NCI-H2196 (cell line): ENCODE measurements around the gene DHRS7C.
"Not testable (repeated sequence)": the region's sequence is repeated elsewhere in the genome, so short reads cannot be mapped to it uniquely, and the experiment has no call there.

Experiments used
- DNase-seq: peaks from one replicate; lab custom pipeline; 2025; ENCODE audit not compliant: unreplicated experiment; lab: John Stamatoyannopoulos, UW

DHRS7C gene

DNA sequence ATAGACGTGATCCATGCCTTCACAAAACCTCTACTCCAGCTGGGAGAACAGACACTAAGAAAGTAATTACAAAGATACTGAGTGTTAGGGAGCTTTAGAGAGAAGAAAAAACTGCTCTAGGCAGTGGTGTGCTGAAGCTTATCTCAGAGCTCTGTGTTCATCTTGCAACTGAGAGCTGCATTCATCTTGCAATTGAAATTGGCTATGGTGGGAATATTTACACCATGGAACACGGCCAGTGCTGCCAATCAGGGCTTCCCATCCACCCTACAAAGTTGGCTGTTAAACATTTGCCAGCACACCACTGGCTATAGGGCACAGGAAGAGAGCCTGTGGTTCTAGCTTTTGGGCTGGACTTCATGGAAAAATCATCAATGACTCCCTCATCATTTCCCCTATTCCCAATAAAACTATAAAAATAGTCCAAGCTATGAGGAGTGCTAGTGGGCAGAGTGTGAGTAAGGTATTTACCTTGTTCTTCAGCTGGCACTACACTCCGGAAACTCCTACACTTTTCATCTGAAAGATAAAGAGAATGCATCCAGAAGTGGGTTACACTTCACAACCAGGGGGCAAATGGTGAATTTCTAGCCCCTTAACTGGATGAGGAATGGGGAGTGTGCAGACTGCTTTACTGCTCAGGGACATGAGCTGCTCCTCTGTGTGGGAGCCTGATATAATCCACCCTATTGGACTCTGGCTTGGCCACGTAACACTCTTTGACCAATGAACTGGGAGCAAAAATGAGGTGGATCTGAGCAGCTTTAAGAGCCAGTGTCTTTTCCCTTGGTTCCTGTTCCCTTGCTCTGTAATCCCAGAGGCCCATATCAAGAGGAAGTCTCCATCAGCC, 18.9 kb upstream of the DHRS7C start:
- DNase-seq = no peak

DNA sequence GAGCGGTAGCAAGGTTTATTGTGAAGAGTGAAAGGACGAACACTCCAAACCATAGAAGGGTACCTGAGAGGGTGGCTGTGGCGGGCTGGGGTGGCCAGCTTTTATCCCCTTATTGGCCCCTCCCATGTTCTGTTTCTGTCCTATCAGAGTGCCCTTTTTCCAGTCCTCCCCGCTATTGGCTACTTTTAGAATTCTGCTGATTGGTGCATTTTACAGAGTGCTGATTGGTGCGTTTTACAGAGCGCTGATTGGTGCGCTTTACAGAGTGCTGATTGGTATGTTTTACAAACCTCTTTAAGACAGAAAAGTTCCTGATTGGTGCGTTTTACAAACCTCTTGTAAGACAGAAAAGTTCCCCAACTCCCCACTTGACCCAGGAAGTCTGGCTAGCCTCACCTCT, 18.0 kb upstream of the DHRS7C start:
- no peak for DNase-seq

DNA sequence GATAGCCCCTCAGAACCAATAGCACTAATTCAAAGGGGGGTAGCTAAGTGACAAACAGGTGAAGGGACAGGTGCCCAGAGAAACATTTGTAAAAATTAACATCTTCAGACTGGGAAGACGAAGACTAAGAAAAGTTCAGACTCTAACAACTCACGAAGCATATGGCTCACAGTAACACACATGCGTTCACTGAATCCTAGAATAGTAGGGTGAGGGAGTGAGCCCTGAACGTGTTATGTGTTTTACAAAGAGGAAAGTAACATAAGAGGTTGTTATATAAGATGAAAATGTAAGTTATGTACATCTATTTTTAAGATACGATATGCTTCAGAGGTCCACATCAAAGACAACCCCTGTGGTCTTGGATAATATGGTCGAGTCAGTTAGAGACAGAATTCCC, 15.3 kb upstream of the DHRS7C start:
- no peak for DNase-seq

GRCh38 chr17:9805769-9806168, 14.4 kb upstream of the DHRS7C start:
- no peak for DNase-seq

DNA sequence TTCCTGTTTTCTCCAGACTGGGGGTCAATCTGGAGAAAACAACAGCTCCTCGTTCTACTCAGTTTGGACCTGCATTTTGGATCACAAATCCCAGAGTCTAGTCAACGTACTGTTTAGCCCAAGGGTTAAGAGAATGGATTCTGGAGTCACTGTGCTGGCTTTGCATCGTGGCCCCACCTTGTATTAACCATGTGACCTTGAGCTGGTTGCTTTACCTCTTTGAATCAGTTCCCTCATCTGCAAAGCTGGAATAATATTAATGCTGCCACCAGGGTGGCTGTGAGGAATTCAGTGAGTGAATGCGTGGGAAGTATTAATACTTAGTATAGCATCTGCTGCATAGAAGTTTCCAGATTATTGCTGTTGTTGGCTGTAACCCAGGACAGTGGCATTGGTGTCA, 11.3 kb upstream of the DHRS7C start:
- no peak for DNase-seq

GRCh38 chr17:9802294-9802693, 10.9 kb upstream of the DHRS7C start:
- no peak for DNase-seq

GRCh38 chr17:9801505-9801904, 10.1 kb upstream of the DHRS7C start:
- no peak for DNase-seq

- DNase-seq = no peak
Measured at GRCh38 chr17:9798724-9799123, 7.3 kb upstream of the DHRS7C start.

DNA sequence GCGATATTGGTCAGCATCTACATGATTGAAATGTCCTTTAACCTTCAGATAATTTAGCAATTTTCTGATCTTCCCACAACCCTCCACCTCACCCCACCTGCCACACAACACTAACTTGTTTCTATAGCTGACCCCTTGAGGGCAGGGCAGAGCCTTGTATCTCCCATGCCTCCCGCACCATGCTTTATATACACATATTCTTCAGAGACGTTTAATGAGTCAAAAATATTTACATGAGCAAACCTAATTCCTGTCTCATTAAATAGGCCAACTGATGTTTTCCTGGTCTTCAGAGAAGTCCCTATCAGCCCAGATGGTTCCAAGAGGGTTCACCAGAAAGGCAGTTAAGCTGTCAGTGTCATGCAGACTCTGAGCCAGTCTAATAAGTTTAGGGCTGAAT, 6.6 kb upstream of the DHRS7C start:
- DNase-seq = no peak

DNA sequence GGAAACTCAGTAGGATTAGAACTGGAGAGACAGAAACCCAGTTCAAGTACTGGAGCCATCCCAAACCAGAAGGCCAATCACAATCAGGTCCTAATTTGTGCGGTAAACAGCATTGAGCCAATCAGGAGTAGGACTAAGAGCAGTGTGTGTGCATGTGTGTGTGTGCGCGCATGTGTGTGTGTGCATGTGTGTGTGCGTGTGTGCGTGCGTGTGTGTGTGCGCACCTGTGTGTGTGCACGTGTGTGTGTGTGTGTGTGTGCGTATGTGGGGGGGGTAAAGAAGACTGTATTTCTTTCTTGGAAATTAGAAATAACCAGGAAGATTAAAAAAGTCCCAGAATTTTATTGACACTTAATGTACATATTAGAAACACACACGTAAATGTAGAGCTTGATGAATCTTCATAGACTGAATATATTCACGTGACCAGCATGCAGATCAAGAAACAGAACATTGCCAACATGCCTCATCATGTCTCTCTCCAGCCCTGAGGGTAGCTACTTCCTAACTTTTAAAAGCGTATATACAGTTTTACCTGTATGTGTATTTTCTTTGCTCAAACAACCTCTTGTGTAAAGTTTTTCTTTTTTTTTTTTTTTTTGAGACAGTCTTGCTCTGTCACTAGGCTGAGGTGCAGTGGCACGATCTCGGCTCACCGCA, 919 bp upstream of the DHRS7C start:
- no peak for DNase-seq

DNA sequence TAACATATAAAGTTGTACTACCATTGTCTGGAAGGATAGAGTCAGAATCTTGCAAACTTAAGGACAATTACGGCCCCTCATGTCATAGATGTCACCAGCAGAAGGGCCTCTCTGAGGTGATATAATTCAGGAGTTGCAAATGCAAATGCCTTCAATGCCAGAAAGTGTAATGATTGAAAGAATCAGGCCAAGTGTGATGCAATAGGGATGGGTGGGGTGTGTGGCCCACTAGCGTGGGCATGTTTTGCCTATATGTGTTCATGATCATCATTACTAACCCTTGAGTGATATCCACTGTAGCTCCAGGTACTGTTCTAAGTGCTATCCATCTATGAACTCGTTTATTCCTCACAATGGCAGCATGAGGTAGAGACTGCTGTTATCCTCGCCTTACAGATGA, 1.1 kb downstream of the DHRS7C start:
- DNase-seq = no peak

DNA sequence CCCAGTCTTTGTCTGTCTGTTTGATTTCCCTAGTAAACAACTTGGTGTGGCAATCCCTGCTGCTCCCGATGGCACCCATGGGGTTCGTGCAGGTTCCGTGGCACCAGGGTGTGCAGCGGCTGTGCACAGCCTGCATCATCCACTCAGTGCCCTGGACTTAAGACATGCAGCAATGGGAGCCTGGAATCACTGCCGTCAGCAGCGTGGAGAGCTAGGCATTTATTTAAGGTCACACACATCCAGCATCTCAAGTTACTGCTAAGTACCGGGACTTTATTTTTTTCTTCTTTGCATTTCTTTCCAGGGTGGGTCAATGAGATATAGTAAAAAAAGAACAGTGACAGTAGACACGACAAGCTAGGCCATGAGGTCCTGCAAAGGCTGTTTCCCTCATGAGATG, 2.8 kb downstream of the DHRS7C start:
- no peak for DNase-seq

GRCh38 chr17:9784544-9784943, 6.8 kb downstream of the DHRS7C start:
- DNase-seq = no peak

DNA sequence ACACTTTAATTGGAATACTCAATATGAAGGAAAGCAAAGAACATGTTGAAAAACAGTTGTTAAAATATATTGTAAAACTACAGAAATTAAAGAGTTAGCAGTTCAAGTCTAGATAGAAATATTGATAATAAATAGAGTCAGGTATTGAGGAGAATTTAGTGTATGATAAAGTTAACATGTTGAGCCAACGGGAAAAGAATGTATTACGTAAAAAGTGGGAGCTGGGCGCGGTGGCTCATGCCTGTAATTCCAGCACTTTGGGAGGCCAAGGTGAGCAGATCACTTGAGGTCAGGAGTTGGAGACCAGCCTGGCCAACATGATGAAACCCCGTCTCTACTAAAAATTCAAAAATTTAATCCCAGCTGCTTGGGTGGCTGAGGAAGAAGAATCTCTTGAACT, 7.9 kb downstream of the DHRS7C start:
- DNase-seq = not testable (repeated sequence)

DNA sequence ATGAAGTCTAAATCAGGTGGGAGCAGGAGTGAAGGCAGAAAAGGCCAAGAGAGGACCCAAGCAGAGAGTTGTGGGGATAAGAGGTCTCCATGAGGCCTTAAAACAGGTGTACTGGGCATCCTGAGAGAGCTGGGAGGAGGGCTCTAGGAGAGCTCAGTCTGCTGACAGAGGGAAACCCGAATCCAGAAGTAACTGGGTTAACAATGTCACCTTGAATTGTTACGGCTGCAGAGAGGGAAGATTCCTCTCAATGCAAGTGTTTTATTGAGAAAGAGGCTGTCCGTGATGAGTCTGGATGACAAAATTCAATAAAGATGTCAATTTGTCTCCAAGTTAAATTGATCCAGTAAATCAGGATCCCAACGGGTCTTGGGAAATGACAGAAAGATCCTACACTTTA, 8.3 kb downstream of the DHRS7C start:
- DNase-seq = no peak

GRCh38 chr17:9780552-9780951, 10.8 kb downstream of the DHRS7C start:
- no peak for DNase-seq

DNA sequence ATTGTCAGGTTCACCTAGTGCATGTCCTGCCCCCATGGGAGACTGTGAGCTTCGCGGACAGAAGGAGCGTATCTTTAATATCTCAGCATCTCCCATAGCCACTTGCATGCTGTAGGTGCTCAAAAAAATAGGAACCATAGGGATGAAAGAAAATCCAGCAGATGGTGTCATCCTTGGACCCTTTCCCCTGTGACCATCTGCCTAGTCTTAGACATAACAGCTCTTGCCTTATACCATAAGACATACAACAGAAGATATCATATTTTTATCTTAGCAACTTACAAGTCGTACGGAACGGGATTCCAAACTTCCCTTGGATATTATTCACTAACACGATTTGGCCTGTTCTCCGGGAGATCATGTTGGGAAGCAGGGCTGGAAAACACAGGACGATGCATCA, 14.5 kb downstream of the DHRS7C start:
- no peak for DNase-seq

DNA sequence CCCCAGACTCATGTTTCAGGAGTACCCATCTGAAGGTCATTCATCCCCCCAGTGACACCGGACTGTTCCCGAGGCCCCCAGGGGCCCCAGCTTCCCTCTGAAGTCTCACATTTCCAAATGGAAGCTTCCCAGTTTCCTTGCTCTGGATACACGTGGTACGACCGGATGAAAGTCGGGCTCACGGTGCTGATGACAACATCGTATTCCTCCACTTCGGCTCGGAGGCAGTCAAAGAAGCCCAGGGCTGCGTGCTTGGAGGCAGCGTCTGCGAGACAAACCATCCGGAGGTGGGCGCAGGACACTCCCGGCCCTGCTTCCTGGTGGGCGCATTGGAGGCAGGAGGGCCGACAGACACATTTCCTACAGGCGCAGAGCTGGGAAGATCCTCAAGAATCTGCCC, 18.7 kb downstream of the DHRS7C start:
- DNase-seq = no peak

DNA sequence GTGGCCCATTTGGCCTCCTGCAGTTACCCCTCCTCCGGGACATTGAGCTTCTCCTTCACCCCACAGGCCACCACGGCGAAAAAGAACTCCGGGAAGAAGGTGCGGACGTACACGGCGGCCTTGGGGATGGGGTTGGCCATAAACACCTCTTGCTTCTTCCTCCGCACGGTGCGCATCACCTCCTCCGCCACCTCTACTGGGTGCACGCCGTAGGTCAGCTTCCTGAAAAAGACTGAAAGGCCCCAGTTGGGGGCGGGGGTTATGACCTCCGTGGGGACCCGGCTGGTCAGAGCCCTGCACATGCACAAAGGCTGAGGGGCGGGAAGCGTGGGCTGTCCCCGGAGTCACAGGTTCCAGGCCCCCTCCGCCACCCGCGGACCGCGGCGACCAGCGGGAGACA, 19.9 kb downstream of the DHRS7C start:
- DNase-seq = no peak

GRCh38 chr17:9769036-9769695, 22.2 kb downstream of the DHRS7C start:
- DNase-seq = no peak

- DNase-seq = peak; percentile 2
Measured at GRCh38 chr17:9768381-9768934, 22.9 kb downstream of the DHRS7C start.

DNA sequence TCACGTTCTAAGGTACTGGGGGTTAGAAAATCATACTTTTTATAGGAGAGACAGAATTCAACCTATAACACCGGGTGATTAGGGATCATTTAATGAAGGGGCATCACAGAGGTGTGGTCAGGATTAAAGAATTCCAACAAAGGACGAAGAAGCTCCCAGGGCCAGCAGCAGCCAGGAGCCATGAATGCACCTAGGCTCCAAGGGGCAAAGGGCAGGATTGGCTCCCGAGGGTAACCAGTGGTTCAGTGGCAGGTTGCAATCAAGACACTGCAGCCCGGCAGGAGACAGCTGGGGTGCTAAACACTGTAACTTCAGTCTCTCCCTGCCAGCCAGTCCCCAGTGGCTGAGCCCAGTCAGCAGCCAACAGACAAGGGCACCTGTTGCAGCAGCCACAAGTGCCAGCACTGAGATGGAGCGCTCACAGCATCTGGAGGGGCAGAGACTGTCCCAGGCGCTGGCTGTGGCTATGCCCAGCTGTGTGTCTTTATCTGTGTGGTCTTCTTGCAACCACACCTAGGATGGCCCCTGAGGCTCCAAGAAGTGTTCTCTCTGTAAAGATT, 23.9 kb downstream of the DHRS7C start:
- DNase-seq = no peak
